Activated CD4-positive, alpha-beta memory T cell treated with anti-CD3 and anti-CD28 coated beads, Interleukin-2, amount 10 ng/mL, durations not matched to agents 7 days and 5 days (primary cell): ENCODE results near the gene MZB1. TPM values are rescaled to one million over a fixed set of nuclear protein-coding genes. Genes with fewer than 3 reads are reported as not detected.
A peak's percentile ranks its signal among the peaks of the same experiment; 100 is the strongest.

Source experiments
- CTCF ChIA-PET: fragments of 350-600 bp; sonication (Branson Sonifier 250); formaldehyde crosslinking; loops from one replicate; lab custom pipeline; 2021; ENCODE audit warnings: antibody characterized with exemption, inconsistent platforms; lab: Charles Lee
- POLR2A ChIA-PET: fragments of 350-600 bp; sonication (Branson Sonifier 250); formaldehyde crosslinking; loops from one replicate; lab custom pipeline; 2021; ENCODE audit warnings: antibody characterized with exemption; lab: Charles Lee
- DNase-seq: peaks from one replicate; pipeline ENCODE4 v3.0.0-alpha.2; 2020
- H3K27ac Mint-ChIP-seq: one replicate; pipeline ENCODE4 v1.8.0; 2021; ENCODE audit warnings: mild to moderate bottlenecking, mixed read lengths
- H3K27me3 Mint-ChIP-seq: one replicate; pipeline ENCODE4 v1.8.0; 2021; ENCODE audit warnings: mixed read lengths
- H3K36me3 Mint-ChIP-seq: one replicate; pipeline ENCODE4 v1.8.0; 2021; ENCODE audit warnings: low read depth, mixed read lengths
- H3K4me1 Mint-ChIP-seq: one replicate; pipeline ENCODE4 v1.8.0; 2021; ENCODE audit warnings: mixed read lengths
- H3K4me3 Mint-ChIP-seq: one replicate; pipeline ENCODE4 v1.8.0; 2021; ENCODE audit warnings: mild to moderate bottlenecking, mixed read lengths
- H3K9me3 Mint-ChIP-seq: one replicate; pipeline ENCODE4 v1.8.0; 2021; ENCODE audit warnings: mixed read lengths
- total RNA-seq, 2 experiments: library from RNA; stranded (reverse); gene quantifications; one replicate each; pipeline ENCODE4 v1.2.3, GENCODE V29; 2021

The MZB1 gene
- total RNA-seq, 2 experiments from 2014 or later, result 48.1 TPM

GRCh38 chr5:139341689-139342422, 47.9 kb downstream of the MZB1 start, which contains the start of gene PAIP2:
Gene PAIP2, plus strand, starts transcription at chr5:139341854. Its CDS starts 21,931 bp downstream, at chr5:139363785.
- POLR2A ChIA-PET, result interaction anchor here (0.7 to 3.8 kb wide), 48 partner anchors 9 to 798 kb away, joined by 3 to 122 read pairs (median 6); partner anchors contain the start of genes ETF1, HSPA9, MATR3 and MZB1
- H3K4me1 Mint-ChIP-seq, result peaks cover 48% of the 10 kb centered on the region
- peak within 1 kb of the TSS; percentile 98 for H3K4me3 Mint-ChIP-seq
- H3K9me3 Mint-ChIP-seq, result no peaks in the 10 kb centered on the region
- peak within 1 kb of the TSS; percentile 99 for H3K27ac Mint-ChIP-seq
- H3K36me3 Mint-ChIP-seq, result peaks cover 27% of the 10 kb centered on the region
- CTCF ChIA-PET, result interaction anchor here (0.6 to 3.2 kb wide), 20 partner anchors 9 to 928 kb away, joined by 3 to 23 read pairs (median 4); partner anchors contain the start of genes ETF1, MATR3 and MZB1
- H3K27me3 Mint-ChIP-seq, result no peaks in the 10 kb centered on the region
- peak; percentile 97 for DNase-seq

- no peak for DNase-seq
- peaks cover 49% of the 10 kb centered on the region for H3K4me1 Mint-ChIP-seq
- no peaks in the 10 kb centered on the region for H3K27me3 Mint-ChIP-seq
- H3K27ac Mint-ChIP-seq, result peak overlapping the region; percentile 99
- H3K36me3 Mint-ChIP-seq, result peaks cover 25% of the 10 kb centered on the region
- CTCF ChIA-PET, result interaction anchor here (0.8 to 3.2 kb wide), 14 partner anchors 8 to 798 kb away, joined by 3 to 23 read pairs (median 5); partner anchors contain the start of genes ETF1, MATR3 and MZB1
- H3K4me3 Mint-ChIP-seq, result peak overlapping the region; percentile 98
- H3K9me3 Mint-ChIP-seq, result no peaks in the 10 kb centered on the region
- POLR2A ChIA-PET, result interaction anchor here (0.8 to 3.8 kb wide), 37 partner anchors 9 to 793 kb away, joined by 3 to 122 read pairs (median 6); partner anchors contain the start of genes HSPA9, MATR3, MZB1 and PROB1
Measured at GRCh38 chr5:139341187-139341688, 48.5 kb downstream of the MZB1 start.

GRCh38 chr5:139340051-139340450, 49.7 kb downstream of the MZB1 start:
- peaks cover 19% of the 10 kb centered on the region for H3K36me3 Mint-ChIP-seq

More at GRCh38 chr5:139340051-139340450, 49.7 kb downstream of the MZB1 start:
- Mint-ChIP-seq H3K4me3 (no peak overlapping the region), H3K9me3 (no peaks in the 10 kb centered on the region), H3K4me1 (peaks cover 45% of the 10 kb centered on the region), H3K27me3 (no peaks in the 10 kb centered on the region), H3K27ac (no peak overlapping the region)
- DNase-seq, result no peak
- ChIA-PET POLR2A (interaction anchor here (1.1 to 3.8 kb wide), 10 partner anchors 8 to 64 kb away, joined by 3 to 122 read pairs (median 18); partner anchors contain the start of genes MATR3, MZB1 and PROB1), CTCF (interaction anchor here (3.2 kb wide), 1 partner anchor 52 kb away, joined by 23 read pairs; the partner anchor contains the start of gene MZB1)

Other genes starting within 250 kb of the MZB1 start
- gene SIL1, start 191.5 kb downstream of the MZB1 start, total RNA-seq, result 10 to 100 TPM; 23.1 to 39.7 TPM
- gene MATR3, start 96.2 kb downstream of the MZB1 start, total RNA-seq, result 100 to 1,000 TPM; 168 to 193 TPM
- gene PAIP2, start 48.1 kb downstream of the MZB1 start, total RNA-seq, result 100 to 1,000 TPM; 127 to 130 TPM
- gene SLC23A1, start 6.6 kb downstream of the MZB1 start, total RNA-seq, result 1 to 10 TPM; 1.0 to 1.8 TPM
- gene PROB1, start 5.2 kb upstream of the MZB1 start, total RNA-seq, result 1 to 10 TPM; 5.5 TPM
- 1 to 10 TPM; 9.4 to 9.5 TPM for gene SPATA24, start 14.2 kb upstream of the MZB1 start, total RNA-seq
- 10 to 100 TPM; 16.1 to 17.0 TPM for gene DNAJC18, start 49.6 kb upstream of the MZB1 start, total RNA-seq
- 1 to 10 TPM in 1 of 2 experiments, not detected in 1; 1.1 TPM for gene ECSCR, start 72.8 kb upstream of the MZB1 start, total RNA-seq
- gene SMIM33, start 81.1 kb upstream of the MZB1 start, total RNA-seq, result 1 to 10 TPM; 2.0 to 2.3 TPM
- gene STING1, start 92.8 kb upstream of the MZB1 start, total RNA-seq, result 100 to 1,000 TPM; 277 to 281 TPM
- 100 to 1,000 TPM; 241 to 244 TPM for gene UBE2D2, start 171.4 kb upstream of the MZB1 start, total RNA-seq